GM19397 (cell line): ENCODE results near the gene JDP2.
A peak's percentile ranks its signal among the peaks of the same experiment; 100 is the strongest.
"Not testable (repeated sequence)": the region's sequence is repeated elsewhere in the genome, so short reads cannot be mapped to it uniquely, and the experiment has no call there.

Experiments used
- ATAC-seq: cut with Tn5 transposase; IDR thresholded peaks from one replicate; pipeline ENCODE4 v1.9.1; 2021; ENCODE audit warnings: mild to moderate bottlenecking, moderate library complexity; ENCODE audit not compliant: unreplicated experiment

Gene JDP2, protein sequence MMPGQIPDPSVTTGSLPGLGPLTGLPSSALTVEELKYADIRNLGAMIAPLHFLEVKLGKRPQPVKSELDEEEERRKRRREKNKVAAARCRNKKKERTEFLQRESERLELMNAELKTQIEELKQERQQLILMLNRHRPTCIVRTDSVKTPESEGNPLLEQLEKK

DNA sequence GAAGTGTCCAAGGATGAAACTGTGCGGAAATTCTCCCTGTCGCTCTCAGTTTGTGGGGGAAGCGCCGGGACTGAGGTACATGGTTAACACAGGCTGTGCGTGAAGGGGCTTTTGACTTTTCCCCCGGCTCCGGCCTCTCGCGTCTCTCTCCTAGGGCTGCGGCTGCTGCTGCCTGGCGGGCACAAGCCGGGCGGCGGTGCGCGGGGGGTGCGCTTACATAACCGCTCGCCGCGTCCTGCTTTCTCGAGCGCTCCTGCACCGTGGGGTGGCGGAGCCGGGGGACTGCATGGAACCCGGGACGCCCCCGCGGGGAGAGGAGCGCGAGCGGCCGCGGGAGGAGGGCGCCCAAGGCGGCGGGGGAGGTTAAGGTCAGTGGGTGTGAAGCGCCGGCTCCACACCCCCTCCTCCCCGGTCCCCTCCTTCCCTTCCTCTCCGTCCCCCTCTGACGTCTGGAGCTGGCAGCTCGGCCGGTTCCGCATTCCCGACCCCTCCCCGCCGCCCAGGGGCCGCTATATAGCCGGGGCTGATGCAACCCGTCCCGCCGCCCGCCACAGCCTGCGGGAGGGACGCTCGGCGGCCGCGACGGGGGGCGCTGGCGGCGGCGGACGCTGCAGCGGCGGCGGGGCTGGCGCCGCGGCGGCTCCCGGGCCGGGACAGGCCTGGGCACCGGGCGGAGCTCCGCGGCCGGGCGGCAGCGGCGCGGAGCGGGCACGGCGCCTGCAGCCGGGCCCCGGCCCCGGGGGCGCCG is at the start of gene JDP2:
Gene JDP2, plus strand, starts transcription at position 541 of the 748 bp plus-strand sequence. CDS start 9,899 bp downstream, outside the sequence.
- peak; percentile 42 for ATAC-seq

DNA sequence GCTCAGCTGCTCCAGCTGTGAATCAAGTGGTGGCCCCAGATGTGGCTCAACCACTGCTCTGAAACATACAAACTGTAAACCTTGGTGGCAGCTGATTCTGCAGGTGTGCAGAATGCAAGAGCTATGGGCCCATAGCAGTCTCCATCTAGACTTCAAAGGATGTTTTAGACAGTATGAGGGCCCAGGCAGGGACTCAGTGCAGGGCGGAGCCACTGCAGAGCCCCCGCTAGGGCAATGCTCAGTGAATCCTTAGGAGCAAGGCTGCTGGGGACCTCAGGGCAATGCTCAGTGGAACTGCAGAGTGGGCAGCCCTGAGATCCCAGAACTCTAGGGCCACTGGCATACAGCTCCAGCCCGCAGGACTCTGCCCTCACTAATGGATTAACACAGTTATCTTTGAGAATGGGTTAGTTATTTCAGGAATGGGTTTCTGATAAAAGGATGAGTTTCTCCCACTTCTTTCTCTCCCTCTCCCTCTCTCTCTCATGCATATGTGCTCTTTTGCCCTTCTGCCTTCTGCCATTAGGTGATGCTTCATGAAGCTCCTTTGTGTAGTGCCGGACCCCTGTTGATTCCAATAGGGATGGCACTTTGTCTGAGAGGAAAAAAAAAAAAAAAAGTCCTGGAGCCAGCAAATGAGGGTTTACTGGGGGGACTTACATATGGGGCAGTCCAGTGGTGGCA is 48.4 kb upstream of the JDP2 start:
- no peak for ATAC-seq

DNA sequence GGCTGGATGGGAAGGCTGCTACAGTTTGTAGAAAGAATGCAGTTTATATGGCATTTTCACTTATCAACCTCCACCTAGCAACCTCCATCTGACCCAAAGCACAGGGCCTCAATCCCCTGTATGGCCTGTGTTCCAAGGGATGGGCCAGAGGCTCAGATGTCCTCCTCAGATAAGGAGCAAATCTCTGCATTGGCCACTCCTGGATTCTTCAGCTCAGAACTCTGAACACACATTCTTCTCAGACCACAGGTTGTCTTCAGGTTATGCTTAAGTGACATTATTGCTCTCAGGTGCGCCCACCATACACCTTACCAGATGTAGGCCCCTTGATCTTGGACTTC is 47.9 kb upstream of the JDP2 start:
- no peak for ATAC-seq

DNA sequence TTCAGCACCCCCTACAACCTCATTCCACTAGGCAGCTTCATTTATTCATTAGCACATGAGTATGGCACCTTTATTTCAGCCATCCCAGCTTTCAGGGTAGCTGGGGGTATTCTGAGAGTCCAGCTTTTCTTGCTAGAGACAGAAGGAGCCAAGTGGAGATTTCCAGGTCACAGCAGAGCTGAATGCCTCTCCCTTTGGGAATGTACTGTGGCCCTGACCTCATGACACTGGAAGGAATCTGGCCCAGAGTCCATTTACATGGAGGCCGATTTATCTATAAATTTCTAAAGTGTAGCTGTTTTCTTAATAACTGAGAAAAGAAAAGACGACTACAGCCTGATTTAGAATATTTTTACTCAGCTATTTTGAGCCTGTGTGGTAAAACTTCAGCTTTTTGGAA is 47.2 kb upstream of the JDP2 start:
- no peak for ATAC-seq

DNA sequence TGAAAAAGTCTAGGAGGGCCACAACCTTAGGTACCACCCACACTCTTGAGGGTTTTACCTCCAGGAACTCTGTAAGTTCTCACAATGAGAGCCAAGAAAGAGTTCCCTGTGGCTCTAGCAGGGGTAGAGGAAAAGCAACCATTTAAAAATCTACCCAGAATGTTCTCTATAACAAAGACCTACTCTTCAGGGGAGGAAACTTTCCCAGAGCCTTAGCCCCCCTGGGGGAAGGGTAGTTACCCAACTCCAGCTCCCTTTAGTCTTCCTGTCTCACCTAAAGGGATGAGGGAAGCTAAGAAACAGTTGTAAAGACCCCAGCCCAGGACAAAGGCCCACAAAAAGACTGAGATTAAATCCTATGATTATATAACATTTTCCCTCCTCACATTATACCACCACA is 46.2 kb upstream of the JDP2 start:
- ATAC-seq = no peak

DNA sequence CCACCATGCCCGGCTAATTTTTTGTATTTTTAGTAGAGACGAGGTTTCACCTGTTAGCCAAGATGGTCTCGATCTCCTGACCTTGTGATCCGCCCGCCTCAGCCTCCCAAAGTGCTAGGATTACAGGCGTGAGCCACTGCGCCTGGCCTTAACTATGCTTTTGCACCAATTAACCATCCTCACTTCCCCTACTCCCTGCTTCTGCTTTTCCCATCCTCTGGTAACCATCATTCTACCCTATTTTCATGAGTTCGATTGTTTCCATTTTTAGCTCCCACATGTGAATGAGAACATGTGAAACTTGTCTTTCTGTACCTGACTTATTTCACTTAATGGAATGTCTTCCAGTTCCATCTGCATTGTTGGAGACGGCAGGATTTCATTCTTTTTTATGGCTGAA is 44.6 kb upstream of the JDP2 start:
- ATAC-seq = not testable (repeated sequence)

DNA sequence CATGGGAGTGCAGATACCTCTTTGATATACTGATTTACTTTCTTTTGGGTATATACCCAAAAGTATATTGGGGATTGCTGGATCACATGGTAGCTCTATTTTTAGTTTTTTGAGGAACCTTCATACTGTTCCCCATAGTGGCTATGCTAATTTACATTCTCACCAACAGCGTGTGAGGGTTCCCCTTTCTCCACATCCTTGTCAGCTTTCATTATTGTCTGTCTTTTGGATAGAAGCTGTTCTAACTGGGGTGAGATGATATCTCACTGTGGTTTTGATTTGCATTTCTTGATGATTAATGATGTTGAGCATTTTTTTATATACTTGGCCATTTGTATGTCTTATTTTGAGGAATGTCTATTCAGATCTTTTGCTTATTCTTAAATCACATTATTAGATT is 44.1 kb upstream of the JDP2 start:
- ATAC-seq = no peak

DNA sequence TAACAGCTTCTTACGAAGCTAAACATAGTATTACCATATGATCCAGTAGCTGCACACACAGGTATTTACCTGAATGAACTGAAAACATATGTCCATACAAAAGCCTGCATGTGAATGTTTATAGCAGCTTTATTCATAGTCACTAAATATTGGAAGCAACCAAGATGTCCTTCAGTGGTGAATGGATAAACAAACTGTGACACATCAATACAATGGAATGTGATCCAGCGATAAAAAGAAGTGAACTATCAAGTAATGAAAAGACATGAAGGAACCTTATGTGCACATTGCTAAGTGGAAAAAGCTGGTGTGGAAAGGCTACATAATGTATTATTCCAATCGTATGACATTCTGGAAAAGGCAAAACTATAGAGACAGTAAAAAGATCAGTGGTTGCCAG is 38.1 kb upstream of the JDP2 start:
- ATAC-seq = no peak

DNA sequence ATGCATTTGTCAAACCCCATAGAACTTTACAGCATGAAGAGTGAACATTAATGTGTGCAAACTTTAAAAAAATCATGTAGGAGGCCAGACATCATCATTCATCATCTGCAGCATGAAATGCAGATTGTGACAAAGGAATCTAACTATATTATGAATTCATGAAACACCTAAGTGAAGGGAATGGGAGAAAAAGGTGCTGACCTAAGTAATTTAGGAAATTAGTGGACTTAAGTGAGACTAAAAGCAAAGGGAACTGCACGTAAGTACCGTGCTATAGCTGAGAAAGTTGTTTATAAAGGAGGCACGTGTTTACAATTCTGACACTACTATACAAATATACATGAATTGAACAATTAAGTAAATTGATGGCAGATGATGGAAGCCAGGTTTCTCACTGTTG is 37.6 kb upstream of the JDP2 start:
- ATAC-seq = no peak

DNA sequence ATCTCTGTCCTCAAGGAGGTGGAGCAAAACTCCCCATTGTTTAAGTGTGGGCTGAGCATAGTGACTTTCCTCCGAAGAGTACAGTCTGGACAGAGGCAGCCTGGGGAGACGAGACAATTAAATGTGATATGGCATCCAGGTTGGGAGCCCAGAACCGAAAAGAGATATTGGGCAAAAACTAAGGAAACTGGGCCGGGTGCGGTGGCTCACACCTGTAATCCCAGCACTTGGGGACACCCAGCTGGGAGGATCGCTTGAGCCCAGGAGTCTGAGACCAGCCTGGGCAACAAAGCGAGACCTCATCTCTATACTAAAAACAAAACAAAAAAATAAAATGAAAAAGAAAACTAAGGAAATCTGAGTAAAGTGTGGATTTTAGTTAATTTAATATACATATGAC is 35.9 kb upstream of the JDP2 start:
- no peak for ATAC-seq

DNA sequence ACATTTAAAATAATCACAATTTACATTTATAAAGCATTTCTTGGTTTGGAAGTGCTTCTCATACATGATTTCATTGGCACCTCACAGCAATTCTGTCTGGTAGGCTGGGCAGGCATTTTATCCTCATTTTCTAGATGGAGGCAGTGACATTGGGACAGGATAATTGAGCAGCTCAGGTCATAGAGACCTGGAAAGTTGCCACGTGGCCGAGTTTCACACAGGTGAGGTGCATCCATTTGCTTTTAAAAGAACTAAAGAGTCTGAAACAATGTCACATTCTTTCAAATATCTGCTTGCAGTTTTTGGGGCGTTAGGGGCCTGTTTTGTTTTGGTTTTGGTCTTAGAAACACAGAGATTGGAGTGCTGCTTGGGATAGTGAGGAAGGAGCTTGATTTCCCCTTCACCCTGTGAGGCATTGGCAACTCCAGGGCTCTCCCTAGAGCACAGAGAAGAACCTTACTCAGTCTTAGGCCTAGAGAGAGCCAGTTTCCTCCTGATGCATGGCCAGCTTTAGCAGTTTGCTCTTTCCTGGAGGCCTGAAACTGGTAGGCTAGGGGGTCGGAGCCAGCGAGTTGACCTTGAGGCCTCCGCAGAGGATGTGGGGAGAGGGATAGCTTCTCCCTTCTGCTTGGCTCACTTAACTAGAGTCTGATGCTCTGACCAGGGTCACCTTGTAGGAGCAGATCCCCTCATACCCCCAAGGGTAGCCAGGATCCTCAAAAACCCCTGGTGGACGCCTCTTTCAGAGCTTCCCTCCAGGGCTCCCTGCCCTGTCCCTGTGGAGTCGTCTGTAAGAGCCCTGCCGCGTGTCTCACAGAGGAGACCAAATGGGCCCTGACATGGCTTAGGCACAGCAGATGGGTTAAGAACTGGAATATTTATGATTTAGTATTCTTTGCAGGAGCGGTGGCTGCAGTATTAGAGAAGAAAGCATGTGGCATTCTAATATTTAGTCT is 34.9 kb upstream of the JDP2 start:
- no peak for ATAC-seq

DNA sequence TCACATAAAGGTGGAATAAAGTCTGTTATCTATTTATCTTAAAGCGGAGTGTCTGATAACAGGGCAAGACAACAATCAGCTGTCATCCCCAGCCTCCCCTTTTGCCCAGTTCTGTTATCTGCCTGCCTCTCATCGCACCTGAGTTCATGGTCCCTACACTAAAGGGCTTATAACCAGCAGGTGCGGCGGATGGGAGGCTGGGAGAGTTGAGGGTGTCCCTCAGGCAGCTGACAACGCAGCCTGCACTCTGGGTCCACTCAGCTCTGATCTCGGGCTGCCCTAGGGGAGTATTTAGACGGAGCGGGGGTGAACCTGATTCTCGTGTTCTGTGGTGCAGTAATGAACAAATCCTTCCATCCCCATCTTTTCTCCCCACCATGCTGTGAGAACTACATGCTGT is 34.0 kb upstream of the JDP2 start:
- no peak for ATAC-seq

DNA sequence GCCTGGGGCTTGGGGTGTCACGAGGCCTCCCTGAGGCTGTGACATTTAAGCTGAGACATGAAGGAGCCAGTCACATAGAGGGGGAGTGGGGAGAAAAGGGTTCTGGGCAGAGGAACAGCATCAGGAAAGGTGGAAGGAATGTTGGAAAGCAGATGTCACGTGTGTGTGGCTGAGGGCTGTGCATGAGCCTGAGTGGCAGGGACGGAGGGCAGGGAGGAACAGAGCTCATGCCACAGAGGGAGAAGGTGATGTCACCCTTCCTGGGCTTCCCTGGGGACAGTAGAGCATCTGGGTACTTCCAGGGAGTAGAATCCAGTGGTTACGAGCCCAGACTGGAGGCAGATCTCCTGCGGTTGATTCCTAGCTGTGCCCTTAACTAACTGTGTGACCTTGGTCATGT is 32.0 kb upstream of the JDP2 start:
- no peak for ATAC-seq

DNA sequence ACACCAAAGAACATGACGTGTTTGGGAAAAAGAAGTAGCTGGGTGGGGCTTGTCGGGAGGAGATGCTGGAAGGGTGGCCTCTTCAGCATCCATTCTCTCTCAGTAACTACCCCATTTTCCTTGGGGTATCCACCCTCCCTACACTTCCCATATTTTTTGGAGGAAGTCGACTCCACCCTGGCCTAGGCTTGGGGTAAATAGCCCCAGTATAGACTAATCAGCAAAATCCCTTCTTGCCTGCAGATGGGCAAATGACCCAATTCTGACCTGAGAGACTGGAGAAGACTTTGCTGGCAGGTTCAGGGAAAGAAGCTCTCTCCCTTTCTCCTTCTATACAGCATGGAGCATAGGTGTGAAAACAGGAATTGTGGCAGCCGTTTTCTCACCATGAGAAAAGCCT is 28.5 kb upstream of the JDP2 start:
- no peak for ATAC-seq

DNA sequence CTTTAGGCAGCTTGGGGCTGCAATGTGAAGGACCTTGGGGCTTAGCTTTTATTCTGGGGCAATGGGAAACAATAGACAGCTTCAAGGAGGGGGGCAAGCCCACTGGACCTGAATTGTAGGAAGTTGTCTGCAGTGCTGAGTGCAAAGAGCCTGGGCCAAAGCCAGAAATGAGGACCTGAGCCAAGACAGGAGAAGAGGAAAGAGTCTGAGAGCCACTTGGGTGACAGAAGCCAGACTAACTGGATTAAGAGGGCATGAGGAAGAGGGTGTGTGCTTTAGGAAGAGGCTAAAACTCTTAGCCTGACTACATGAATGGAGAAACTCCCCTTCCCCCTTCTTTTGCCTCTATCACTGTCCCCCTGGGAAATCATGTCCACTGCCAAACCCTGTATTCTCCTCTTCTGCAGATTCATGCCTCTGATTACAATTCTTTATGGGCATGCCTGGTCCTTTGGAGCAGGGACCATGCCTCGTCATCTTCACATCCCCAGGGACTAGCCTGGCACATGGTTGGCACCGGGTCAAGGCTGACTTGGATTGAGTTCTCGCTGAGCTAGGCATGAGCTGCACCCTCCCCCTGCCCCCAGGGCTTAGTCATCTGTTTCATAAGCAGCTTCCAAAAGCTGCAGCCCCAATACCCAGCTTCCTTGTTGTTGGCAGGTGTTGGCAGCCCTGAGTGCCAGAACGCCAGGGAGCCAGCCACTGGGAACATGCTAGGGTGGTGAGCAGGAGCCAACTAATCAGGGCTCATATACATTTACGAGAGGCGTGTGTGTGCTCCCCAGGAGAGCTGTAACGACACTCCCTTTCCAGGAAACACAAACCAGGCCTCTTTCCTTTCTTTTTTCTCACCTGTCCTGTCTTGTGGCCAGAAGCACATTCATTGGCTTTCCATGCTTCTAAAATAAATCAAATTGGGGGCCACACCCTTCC is 27.7 kb upstream of the JDP2 start:
- ATAC-seq = no peak

DNA sequence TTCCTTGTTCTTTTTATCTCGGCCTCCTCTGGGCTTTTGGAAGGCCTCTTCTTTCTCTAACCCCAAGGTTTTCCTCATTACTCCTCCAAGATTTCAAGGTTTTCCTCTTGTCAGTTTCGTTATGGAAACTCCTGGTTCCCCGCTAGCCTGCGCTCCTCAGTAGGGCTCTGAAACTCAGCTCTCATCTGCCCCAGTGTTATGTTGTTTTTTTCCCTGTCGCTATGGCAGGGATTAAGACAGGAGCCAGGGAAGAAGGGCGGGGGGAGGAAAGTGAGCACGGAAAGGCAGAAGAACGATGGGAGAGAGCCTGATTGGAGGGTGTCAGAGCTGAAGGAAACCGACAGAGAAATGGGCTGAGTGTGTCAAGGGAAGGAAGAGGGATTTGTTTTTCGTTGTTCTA is 26.5 kb upstream of the JDP2 start:
- ATAC-seq = no peak

DNA sequence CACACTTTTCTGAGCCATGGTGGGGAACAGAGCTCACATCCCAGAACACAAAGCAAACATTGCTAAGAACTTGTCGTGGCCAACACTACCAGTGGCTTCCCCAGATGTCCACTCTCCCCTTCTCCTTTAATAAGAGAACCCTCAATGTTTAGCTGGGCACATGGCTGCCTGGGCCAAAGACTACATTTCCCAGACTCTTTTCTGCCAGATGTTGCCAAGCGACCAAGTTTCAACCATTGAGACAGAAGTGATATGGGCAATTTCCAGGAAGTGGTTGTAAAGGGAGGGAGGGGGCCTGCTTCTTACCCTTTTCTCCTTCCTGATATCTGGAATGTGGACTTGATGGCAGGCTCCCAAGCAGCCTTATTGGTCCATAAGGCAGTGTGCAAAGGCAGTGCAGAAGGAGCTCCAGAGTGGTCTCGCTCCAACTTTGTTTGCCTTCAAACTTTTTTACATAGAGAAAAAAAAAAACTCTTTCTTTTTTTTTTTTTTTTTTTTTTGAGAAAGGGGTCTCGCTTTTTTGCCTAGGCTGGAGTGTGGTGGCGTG is 24.9 kb upstream of the JDP2 start:
- ATAC-seq = no peak

DNA sequence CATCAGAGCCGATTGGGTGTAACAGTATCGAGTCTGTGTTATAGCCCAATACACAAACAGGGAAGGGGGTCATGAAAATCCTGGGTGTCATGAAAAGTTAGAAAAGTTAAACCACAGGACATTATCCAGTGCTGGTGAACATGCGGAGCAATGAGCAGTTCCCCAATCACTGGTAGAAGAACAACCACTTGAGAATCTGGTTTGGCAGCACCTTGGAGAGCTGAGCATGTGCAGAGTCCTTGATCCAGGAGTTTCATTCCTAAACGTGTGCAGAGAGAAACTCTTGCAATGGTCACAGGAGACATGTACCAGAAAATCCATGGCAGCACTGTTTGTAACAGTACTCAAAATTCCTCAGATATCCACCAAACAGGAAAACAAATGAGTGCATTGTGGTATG is 23.0 kb upstream of the JDP2 start:
- no peak for ATAC-seq

DNA sequence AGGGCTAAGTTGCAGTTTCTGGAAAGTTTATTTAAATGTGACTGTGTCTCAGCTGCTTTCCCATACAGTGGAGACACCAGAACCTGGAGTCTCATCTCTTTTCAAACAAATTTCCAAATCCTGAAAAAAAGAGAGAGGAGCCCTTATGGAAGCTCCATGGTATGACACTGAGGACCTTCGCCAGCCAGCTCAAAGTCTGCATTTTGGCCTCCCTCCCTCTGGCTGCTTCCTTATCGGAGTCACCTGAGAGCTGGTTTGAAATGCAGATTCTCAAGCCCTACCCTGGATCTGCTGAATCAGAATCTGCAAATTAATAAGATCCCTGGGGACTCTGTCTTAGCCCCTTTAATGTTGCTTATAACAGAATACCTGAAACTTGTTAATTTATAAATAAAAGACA is 21.7 kb upstream of the JDP2 start:
- no peak for ATAC-seq

DNA sequence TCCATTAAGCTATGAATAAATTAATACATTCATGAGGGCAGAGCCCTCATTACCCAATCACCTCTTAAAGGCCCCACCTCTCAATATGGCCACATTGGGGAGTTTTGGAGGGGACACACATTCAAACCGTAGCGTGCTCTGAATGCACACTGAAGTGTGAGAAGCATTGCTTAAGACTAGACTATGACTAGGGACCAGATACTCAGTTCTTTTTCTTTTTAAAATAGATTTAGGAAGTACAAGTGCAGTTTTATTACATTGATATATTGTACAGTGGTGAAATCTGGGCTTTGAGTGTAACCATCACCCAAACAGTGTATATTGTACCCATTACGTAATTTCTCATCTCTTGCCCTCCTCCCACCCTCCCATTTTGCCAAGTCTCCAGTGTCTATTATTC is 21.0 kb upstream of the JDP2 start:
- ATAC-seq = no peak
